HG03457 (cell line): ENCODE results near the gene RBX1.
"Not testable (repeated sequence)": the region's sequence is repeated elsewhere in the genome, so short reads cannot be mapped to it uniquely, and the experiment has no call there.

Experiments used
- ATAC-seq: cut with Tn5 transposase; IDR thresholded peaks from one replicate; pipeline ENCODE4 v1.9.1; 2021; ENCODE audit warnings: moderate number of reproducible peaks; ENCODE audit not compliant: unreplicated experiment

The RBX1 gene

GRCh38 chr22:40967111-40967760, 16.1 kb downstream of the RBX1 start:
- ATAC-seq: no peak

- ATAC-seq: no peak
These were observed 21.4 kb downstream of the RBX1 start for GRCh38 chr22:40972587-40972986.

GRCh38 chr22:40973144-40973543, 22.0 kb downstream of the RBX1 start:
- no peak for ATAC-seq

GRCh38 chr22:40975366-40975765, 24.2 kb downstream of the RBX1 start:
- no peak for ATAC-seq

- ATAC-seq: no peak
These were observed 25.9 kb downstream of the RBX1 start for GRCh38 chr22:40976866-40977700.

GRCh38 chr22:40979198-40979597, 28.0 kb downstream of the RBX1 start:
- no peak for ATAC-seq

- no peak for ATAC-seq
These were observed 28.7 kb downstream of the RBX1 start for GRCh38 chr22:40979871-40980270.

GRCh38 chr22:40982482-40983385, 31.6 kb downstream of the RBX1 start:
- no peak for ATAC-seq

GRCh38 chr22:40991298-40991697, 40.1 kb downstream of the RBX1 start:
- no peak for ATAC-seq

GRCh38 chr22:40995821-40996220, 44.6 kb downstream of the RBX1 start:
- ATAC-seq: no peak

GRCh38 chr22:40997520-40997919, 46.3 kb downstream of the RBX1 start:
- ATAC-seq: no peak

GRCh38 chr22:41000040-41000565, 48.9 kb downstream of the RBX1 start:
- ATAC-seq: no peak

GRCh38 chr22:41000941-41001721, 50.0 kb downstream of the RBX1 start:
- ATAC-seq: no peak

- no peak for ATAC-seq
These were observed 50.5 kb downstream of the RBX1 start for GRCh38 chr22:41001722-41002122.

- not testable (repeated sequence) for ATAC-seq
These were observed 51.2 kb downstream of the RBX1 start for GRCh38 chr22:41002386-41002785.

- ATAC-seq: no peak
These were observed 51.9 kb downstream of the RBX1 start for GRCh38 chr22:41003066-41003465.

- ATAC-seq: no peak
These were observed 52.8 kb downstream of the RBX1 start for GRCh38 chr22:41003976-41004375.

- no peak for ATAC-seq
These were observed 58.2 kb downstream of the RBX1 start for GRCh38 chr22:41009222-41009948.

GRCh38 chr22:41015003-41015402, 63.8 kb downstream of the RBX1 start:
- no peak for ATAC-seq
